Mesothelial cell of epicardium (in vitro differentiated cells): ENCODE measurements around the gene MRPL1. TPM values are rescaled to one million over a fixed set of nuclear protein-coding genes. Genes with fewer than 3 reads are reported as not detected.

Experiments used
- DNase-seq, 2 experiments: peaks; one replicate each; pipeline ENCODE4 v3.0.0; 2021; ENCODE audit warnings: low spot score in 2 of 2; ENCODE audit not compliant: unreplicated experiment in 2 of 2
- H3K27ac Mint-ChIP-seq: 2 replicates; pipeline ENCODE4 v1.8.0; 2021; ENCODE audit warnings: mixed read lengths
- H3K27me3 Mint-ChIP-seq: 2 replicates; pipeline ENCODE4 v1.8.0; 2021; ENCODE audit warnings: low read depth, mixed read lengths
- H3K36me3 Mint-ChIP-seq: 2 replicates; pipeline ENCODE4 v1.8.0; 2021; ENCODE audit warnings: mixed read lengths
- H3K4me1 Mint-ChIP-seq: 2 replicates; pipeline ENCODE4 v1.8.0; 2021; ENCODE audit warnings: mixed read lengths
- H3K4me3 Mint-ChIP-seq: 2 replicates; pipeline ENCODE4 v1.8.0; 2021; ENCODE audit warnings: mild to moderate bottlenecking, moderate library complexity, mixed read lengths
- H3K9me3 Mint-ChIP-seq: 2 replicates; pipeline ENCODE4 v1.8.0; 2021; ENCODE audit warnings: mixed read lengths
- CTCF ChIP-seq: fragments of 200-600 bp; sonication (generic); IDR thresholded peaks from one replicate; pipeline ENCODE4 v1.5.0; 2021; ENCODE audit warnings: antibody characterized with exemption; ENCODE audit not compliant: unreplicated experiment
- total RNA-seq: library from RNA; stranded (reverse); gene quantifications from 3 replicates; pipeline ENCODE4 v1.2.1, GENCODE V29; 2021

MRPL1 gene
- total RNA-seq, 1 donor from 2014 or later = 27.0 TPM

- Mint-ChIP-seq H3K27ac (no peak overlapping the region), H3K9me3 (no peaks in the 10 kb centered on the region), H3K4me3 (no peak overlapping the region), H3K4me1 (peaks cover 4% of the 10 kb centered on the region), H3K36me3 (peaks cover 7% of the 10 kb centered on the region), H3K27me3 (no peaks in the 10 kb centered on the region)
- TF ChIP-seq CTCF = no peak
- no peak for DNase-seq
Observed at GRCh38 chr4:77872723-77873445, 10.3 kb downstream of the MRPL1 start.

GRCh38 chr4:77877167-77877566 is 14.5 kb downstream of the MRPL1 start:
- DNase-seq = no peak
- peaks cover 36% of the 10 kb centered on the region for H3K4me1 Mint-ChIP-seq
- H3K27me3 Mint-ChIP-seq = no peaks in the 10 kb centered on the region

GRCh38 chr4:77877771-77878565 is 15.3 kb downstream of the MRPL1 start:
- Mint-ChIP-seq H3K4me3 (no peak overlapping the region), H3K27me3 (no peaks in the 10 kb centered on the region), H3K9me3 (no peaks in the 10 kb centered on the region), H3K27ac (peak overlapping the region; percentile 92), H3K36me3 (peaks cover 9% of the 10 kb centered on the region), H3K4me1 (peaks cover 36% of the 10 kb centered on the region)
- TF ChIP-seq CTCF = no peak
- DNase-seq = no peak

More at GRCh38 chr4:77877167-77877566, 14.5 kb downstream of the MRPL1 start:
- H3K4me3 Mint-ChIP-seq = no peak overlapping the region
- H3K36me3 Mint-ChIP-seq = peaks cover 7% of the 10 kb centered on the region
- no peak for TF ChIP-seq CTCF
- H3K9me3 Mint-ChIP-seq = no peaks in the 10 kb centered on the region
- no peak overlapping the region for H3K27ac Mint-ChIP-seq

GRCh38 chr4:77880784-77881183 is 18.2 kb downstream of the MRPL1 start:
- peak overlapping the region; percentile 59 for H3K27ac Mint-ChIP-seq
- H3K27me3 Mint-ChIP-seq = no peaks in the 10 kb centered on the region
- no peak for DNase-seq
- TF ChIP-seq CTCF = no peak
- H3K36me3 Mint-ChIP-seq = peaks cover 16% of the 10 kb centered on the region
- no peaks in the 10 kb centered on the region for H3K9me3 Mint-ChIP-seq
- H3K4me3 Mint-ChIP-seq = no peak overlapping the region
- H3K4me1 Mint-ChIP-seq = peaks cover 36% of the 10 kb centered on the region

- Mint-ChIP-seq H3K4me1 (peaks cover 36% of the 10 kb centered on the region), H3K27ac (peak overlapping the region; percentile 59), H3K4me3 (no peak overlapping the region), H3K9me3 (no peaks in the 10 kb centered on the region), H3K27me3 (no peaks in the 10 kb centered on the region), H3K36me3 (peaks cover 19% of the 10 kb centered on the region)
- no peak for TF ChIP-seq CTCF
- DNase-seq = no peak
Observed at GRCh38 chr4:77881460-77882295, 19.0 kb downstream of the MRPL1 start.
